ENCODE results near the gene AP1G1.

- no peak for TF ChIP-seq RCOR1 (IDR thresholded peaks at IDR 0.05; ENCODE audit: low read length)
- TF ChIP-seq CTCF (IDR thresholded peaks at IDR 0.05): no peak
- no peak for TF ChIP-seq YY1 (IDR thresholded peaks at IDR 0.05; ENCODE audit: low read depth)
- no peak for TF ChIP-seq REST (IDR thresholded peaks at IDR 0.05; ENCODE audit: low read depth, low read length)
- no peak for TF ChIP-seq NRF1 (IDR thresholded peaks at IDR 0.05; ENCODE audit: low read depth, low read length)
- TF ChIP-seq SMC3 (IDR thresholded peaks at IDR 0.05; ENCODE audit: low read depth, low read length): no peak
- TF ChIP-seq MEF2A (IDR thresholded peaks at IDR 0.05; ENCODE audit: borderline replicate concordance, low read depth): no peak
- no peak for TF ChIP-seq EZH2phosphoT487 (IDR thresholded peaks at IDR 0.05; ENCODE audit: borderline replicate concordance, low read depth)
- TF ChIP-seq USF1 (IDR thresholded peaks at IDR 0.05; ENCODE audit: borderline replicate concordance, low read depth): no peak
- no peak for TF ChIP-seq TAF1 (IDR thresholded peaks at IDR 0.05; ENCODE audit: borderline replicate concordance, low read depth, low read length)
- TF ChIP-seq MAX (IDR thresholded peaks at IDR 0.05; ENCODE audit: low read depth): no peak
- no peak for TF ChIP-seq POLR2AphosphoS5 (IDR thresholded peaks at IDR 0.05; ENCODE audit: low read depth, low read length)
- TF ChIP-seq FOSL2 (IDR thresholded peaks at IDR 0.05; ENCODE audit: borderline replicate concordance, low read depth): no peak
- TF ChIP-seq ELF1 (IDR thresholded peaks at IDR 0.05): no peak
These were observed 32.7 kb downstream of the AP1G1 start for GRCh38 chr16:71775949-71776348.

Measured in SK-N-SH (cell line).